ENCODE measurements around the gene SDK2. TPM values are rescaled to one million over a fixed set of nuclear protein-coding genes. Genes with fewer than 3 reads are reported as not detected.
A peak's percentile ranks its signal among the peaks of the same experiment; 100 is the strongest.

Gene SDK2
- total RNA-seq, 1 experiment from 2014 or later, result 0.67 TPM

- H3K27ac ChIP-seq (ENCODE audit: low read depth, low read length, poor library complexity, severe bottlenecking), result no peak overlapping the region
- TF ChIP-seq CTCF (conservative IDR thresholded peaks at IDR 0.05; ENCODE audit: low read depth, low read length) (no peak), EZH2 (IDR thresholded peaks at IDR 0.05; ENCODE audit: borderline replicate concordance, low read depth, low read length, poor library complexity, severe bottlenecking) (no peak)
- DNase-seq (ENCODE audit: low spot score), result no peak
- no peaks in the 10 kb centered on the region for H3K9me3 ChIP-seq (ENCODE audit: low read depth, low read length, poor library complexity, severe bottlenecking)
- H3K4me1 ChIP-seq (ENCODE audit: insufficient read depth, low read length, poor library complexity, severe bottlenecking), result peaks cover 32% of the 10 kb centered on the region
- intact Hi-C loops (cut with micrococcal nuclease; ENCODE audit: unreplicated experiment), result loop anchor here (5.0 kb wide), 1 partner anchor 215 kb away; no protein-coding TSS in a partner anchor
- no TSS peak for BruUV-seq (replicated peaks)
- CTCF ChIA-PET, result no interaction called here
- peak overlapping the region; percentile 46 for H3K4me3 ChIP-seq (ENCODE audit: low read depth, low read length, poor library complexity, severe bottlenecking)
- H3K36me3 ChIP-seq (ENCODE audit: insufficient read depth, low read length, poor library complexity, severe bottlenecking), result no peaks in the 10 kb centered on the region
- POLR2A ChIA-PET (ENCODE audit: low non-redundant PET), result no interaction called here
- H3K27me3 ChIP-seq (replicated peaks; ENCODE audit: insufficient read depth, low read depth, low read length, poor library complexity), result peaks cover 60% of the 10 kb centered on the region
Measured at GRCh38 chr17:73642659-73643000, 1.6 kb downstream of the SDK2 start.

DNA sequence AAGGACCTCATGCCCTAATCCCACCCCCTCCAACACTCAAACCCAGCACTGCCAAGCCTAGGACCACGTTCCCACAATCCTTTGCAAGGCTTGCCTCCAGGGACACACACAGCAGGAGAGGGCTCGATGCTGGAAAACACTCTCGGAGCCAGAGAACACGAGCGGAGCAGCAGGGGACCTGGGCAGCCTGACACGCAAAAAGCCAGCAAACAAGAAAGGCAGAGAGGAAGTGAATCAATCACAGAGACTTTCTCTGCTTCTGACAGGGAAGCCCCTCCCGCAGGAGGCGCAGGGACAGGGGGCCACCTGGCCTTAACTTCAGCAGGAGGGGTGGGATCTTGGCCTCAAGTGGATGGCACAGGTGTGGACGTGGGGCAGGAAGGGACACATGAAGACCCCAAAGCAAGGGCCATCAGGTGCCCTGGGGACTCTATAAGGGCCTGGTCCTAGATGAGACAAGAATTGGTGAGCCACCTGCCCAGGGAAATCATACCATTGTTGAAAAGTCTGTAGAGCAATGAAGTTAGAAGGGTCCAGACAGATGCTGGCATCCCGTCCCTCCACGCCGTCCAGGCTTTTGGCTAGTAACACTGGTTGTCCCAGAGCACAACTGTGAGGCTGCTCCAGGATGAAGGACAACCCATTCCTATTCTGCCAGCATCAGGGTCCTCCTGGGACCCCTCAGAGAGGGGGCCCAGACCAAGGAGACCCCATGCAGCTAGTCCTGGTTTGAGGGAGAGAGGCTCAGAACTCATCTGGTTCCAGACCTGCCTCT is 2.2 kb downstream of the SDK2 start:
- no TSS peak for BruUV-seq (replicated peaks)
- DNase-seq (ENCODE audit: low spot score), result peak; percentile 71
- Histone ChIP-seq H3K36me3 (ENCODE audit: insufficient read depth, low read length, poor library complexity, severe bottlenecking) (no peaks in the 10 kb centered on the region), H3K27me3 (replicated peaks; ENCODE audit: insufficient read depth, low read depth, low read length, poor library complexity) (peaks cover 54% of the 10 kb centered on the region), H3K9me3 (ENCODE audit: low read depth, low read length, poor library complexity, severe bottlenecking) (no peaks in the 10 kb centered on the region), H3K4me1 (ENCODE audit: insufficient read depth, low read length, poor library complexity, severe bottlenecking) (peaks cover 32% of the 10 kb centered on the region), H3K4me3 (ENCODE audit: low read depth, low read length, poor library complexity, severe bottlenecking) (no peak overlapping the region), H3K27ac (ENCODE audit: low read depth, low read length, poor library complexity, severe bottlenecking) (no peak overlapping the region)
- POLR2A ChIA-PET (ENCODE audit: low non-redundant PET), result no interaction called here
- intact Hi-C loops (cut with micrococcal nuclease; ENCODE audit: unreplicated experiment), result loop anchor here (5.0 kb wide), 1 partner anchor 215 kb away; no protein-coding TSS in a partner anchor
- TF ChIP-seq CTCF (conservative IDR thresholded peaks at IDR 0.05; ENCODE audit: low read depth, low read length) (no peak), EZH2 (IDR thresholded peaks at IDR 0.05; ENCODE audit: borderline replicate concordance, low read depth, low read length, poor library complexity, severe bottlenecking) (no peak)
- CTCF ChIA-PET, result no interaction called here

DNA sequence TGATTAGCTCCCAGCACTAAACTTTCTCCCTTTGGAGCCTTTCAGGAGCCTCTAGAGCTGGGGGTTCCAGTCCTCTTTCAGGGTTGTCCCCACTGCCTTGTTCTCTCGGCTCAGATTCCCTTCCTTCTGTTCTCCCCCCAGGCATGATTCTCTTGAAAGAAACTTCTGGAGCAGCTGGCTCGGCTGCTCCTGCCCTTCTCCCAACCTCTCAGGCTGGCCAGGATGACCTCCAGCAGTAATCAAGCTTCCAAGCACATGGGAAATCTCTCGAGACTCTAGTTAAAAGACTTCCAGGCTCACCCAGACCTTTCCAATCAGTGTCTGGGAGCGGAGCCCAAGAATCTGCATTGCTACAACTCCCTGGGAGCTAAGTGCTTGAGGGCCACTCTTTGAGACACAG is 3.6 kb downstream of the SDK2 start:
- ChIA-PET POLR2A (ENCODE audit: low non-redundant PET) (no interaction called here), CTCF (no interaction called here)
- Histone ChIP-seq H3K4me1 (ENCODE audit: insufficient read depth, low read length, poor library complexity, severe bottlenecking) (peaks cover 32% of the 10 kb centered on the region), H3K27me3 (replicated peaks; ENCODE audit: insufficient read depth, low read depth, low read length, poor library complexity) (peaks cover 41% of the 10 kb centered on the region), H3K36me3 (ENCODE audit: insufficient read depth, low read length, poor library complexity, severe bottlenecking) (no peaks in the 10 kb centered on the region), H3K9me3 (ENCODE audit: low read depth, low read length, poor library complexity, severe bottlenecking) (no peaks in the 10 kb centered on the region), H3K27ac (ENCODE audit: low read depth, low read length, poor library complexity, severe bottlenecking) (no peak overlapping the region), H3K4me3 (ENCODE audit: low read depth, low read length, poor library complexity, severe bottlenecking) (no peak overlapping the region)
- DNase-seq (ENCODE audit: low spot score), result no peak
- TF ChIP-seq CTCF (conservative IDR thresholded peaks at IDR 0.05; ENCODE audit: low read depth, low read length), result no peak
- no peak for TF ChIP-seq EZH2 (IDR thresholded peaks at IDR 0.05; ENCODE audit: borderline replicate concordance, low read depth, low read length, poor library complexity, severe bottlenecking)
- no TSS peak for BruUV-seq (replicated peaks)
- intact Hi-C loops (cut with micrococcal nuclease; ENCODE audit: unreplicated experiment), result loop anchor here (5.0 kb wide), 1 partner anchor 213 kb away; no protein-coding TSS in a partner anchor
